Activated T-cell treated with anti-CD3 and anti-CD28 coated beads, Interleukin-2, amount 50 U/mL, for 4 hours (primary cell): ENCODE data around the gene SLCO4A1. TPM values are rescaled to one million over a fixed set of nuclear protein-coding genes. Genes with fewer than 3 reads are reported as not detected.

Source experiments
- ATAC-seq, 2 donors: fragments of 200-7000 bp; cut with Tn5 transposase; one replicate each; pipeline ENCODE4 v1.10.0; 2021
- DNase-seq: peaks from one replicate; pipeline ENCODE4 v3.0.0-alpha.2; 2020
- H3K27me3 Mint-ChIP-seq: one replicate; pipeline ENCODE4 v1.8.0; 2021; ENCODE audit warnings: low read depth, mixed read lengths
- H3K36me3 Mint-ChIP-seq: one replicate; pipeline ENCODE4 v1.8.0; 2022; ENCODE audit warnings: mixed read lengths; ENCODE audit not compliant: insufficient read depth
- H3K4me1 Mint-ChIP-seq: one replicate; pipeline ENCODE4 v1.8.0; 2021; ENCODE audit warnings: low read depth, mixed read lengths
- H3K4me3 Mint-ChIP-seq: one replicate; pipeline ENCODE4 v1.8.0; 2021; ENCODE audit warnings: mild to moderate bottlenecking, moderate library complexity, mixed read lengths
- H3K9me3 Mint-ChIP-seq: one replicate; pipeline ENCODE4 v1.8.0; 2021; ENCODE audit warnings: mixed read lengths
- total RNA-seq, 3 donors: library from RNA; stranded (reverse); gene quantifications; one replicate each; pipeline ENCODE4 v1.2.1, GENCODE V29; 2021

SLCO4A1 gene
- total RNA-seq, 3 donors from 2014 or later, result 36.5 to 49.3 (median 48.2) TPM

DNA sequence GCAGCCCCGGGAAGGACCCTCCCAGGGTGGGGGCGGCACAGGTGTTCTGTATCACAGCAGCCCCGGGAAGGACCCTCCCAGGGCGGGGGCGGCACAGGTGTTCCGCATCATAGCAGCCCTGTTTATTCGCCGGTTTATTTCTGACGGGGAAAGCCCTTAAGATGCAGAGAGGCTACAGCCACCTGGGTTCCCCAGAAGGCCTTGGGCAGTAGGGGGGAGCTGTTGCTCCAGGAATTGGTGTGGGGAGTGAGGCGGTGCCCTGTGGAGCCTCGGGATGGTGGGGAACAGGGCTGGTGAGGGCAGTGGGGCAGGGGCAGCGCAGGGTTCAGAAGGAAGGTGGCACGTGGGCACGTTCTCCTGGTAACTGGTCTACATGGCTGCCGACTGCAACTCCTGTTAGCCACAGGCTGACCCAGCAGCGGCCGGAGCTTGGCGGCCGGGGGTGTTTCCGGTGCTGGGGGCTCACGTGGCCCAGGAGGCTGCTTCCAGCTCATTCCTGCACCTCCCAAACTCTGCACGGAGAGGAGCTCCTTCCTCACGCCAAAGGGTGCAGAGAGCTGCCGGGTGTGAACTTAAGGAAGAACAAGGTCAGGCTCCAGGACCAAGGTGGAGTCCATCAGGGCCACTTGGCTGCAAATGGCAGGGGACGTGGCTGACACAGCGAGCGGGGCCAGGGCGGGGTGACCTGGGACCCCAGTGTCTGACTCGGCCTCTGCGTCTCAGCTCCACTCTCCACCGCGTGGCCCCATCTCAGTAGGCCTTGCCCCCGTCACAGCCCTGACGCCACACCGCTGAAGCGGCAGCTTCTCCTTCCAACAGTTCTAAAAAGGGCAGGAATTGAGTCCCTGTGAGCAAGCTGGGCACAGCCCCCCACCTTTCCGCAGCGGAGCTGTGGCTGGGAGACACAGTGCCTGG lies 13.2 kb downstream of the SLCO4A1 start:
- no peak for DNase-seq
- no peaks in the 10 kb centered on the region for H3K9me3 Mint-ChIP-seq
- peaks cover 2% of the 10 kb centered on the region for H3K36me3 Mint-ChIP-seq
- peaks cover 23% of the 10 kb centered on the region for H3K4me1 Mint-ChIP-seq
- no peaks in the 10 kb centered on the region for H3K27me3 Mint-ChIP-seq
- no peak overlapping the region for H3K4me3 Mint-ChIP-seq
- no peak for ATAC-seq

DNA sequence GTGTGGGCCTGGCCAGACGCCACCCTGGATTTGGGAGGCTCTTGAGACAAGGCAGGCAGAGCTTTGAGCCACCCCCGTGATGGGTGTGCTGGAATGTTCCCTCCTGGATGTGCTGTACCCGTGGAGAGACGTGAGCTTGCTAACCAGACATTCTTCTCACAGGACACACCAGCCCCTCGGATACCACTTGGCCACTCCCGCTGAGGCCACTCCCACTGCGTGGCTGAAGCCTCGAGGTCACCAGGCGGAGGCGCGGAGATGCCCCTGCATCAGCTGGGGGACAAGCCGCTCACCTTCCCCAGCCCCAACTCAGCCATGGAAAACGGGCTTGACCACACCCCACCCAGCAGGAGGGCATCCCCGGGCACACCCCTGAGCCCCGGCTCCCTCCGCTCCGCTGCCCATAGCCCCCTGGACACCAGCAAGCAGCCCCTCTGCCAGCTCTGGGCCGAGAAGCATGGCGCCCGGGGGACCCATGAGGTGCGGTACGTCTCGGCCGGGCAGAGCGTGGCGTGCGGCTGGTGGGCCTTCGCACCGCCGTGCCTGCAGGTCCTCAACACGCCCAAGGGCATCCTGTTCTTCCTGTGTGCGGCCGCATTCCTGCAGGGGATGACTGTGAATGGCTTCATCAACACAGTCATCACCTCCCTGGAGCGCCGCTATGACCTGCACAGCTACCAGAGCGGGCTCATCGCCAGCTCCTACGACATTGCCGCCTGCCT lies 14.1 kb downstream of the SLCO4A1 start:
- H3K4me3 Mint-ChIP-seq, result no peak overlapping the region
- H3K36me3 Mint-ChIP-seq, result peaks cover 2% of the 10 kb centered on the region
- peaks cover 14% of the 10 kb centered on the region for H3K4me1 Mint-ChIP-seq
- ATAC-seq (no peak), DNase-seq (no peak)
- H3K27me3 Mint-ChIP-seq, result no peaks in the 10 kb centered on the region
- H3K9me3 Mint-ChIP-seq, result no peaks in the 10 kb centered on the region

DNA sequence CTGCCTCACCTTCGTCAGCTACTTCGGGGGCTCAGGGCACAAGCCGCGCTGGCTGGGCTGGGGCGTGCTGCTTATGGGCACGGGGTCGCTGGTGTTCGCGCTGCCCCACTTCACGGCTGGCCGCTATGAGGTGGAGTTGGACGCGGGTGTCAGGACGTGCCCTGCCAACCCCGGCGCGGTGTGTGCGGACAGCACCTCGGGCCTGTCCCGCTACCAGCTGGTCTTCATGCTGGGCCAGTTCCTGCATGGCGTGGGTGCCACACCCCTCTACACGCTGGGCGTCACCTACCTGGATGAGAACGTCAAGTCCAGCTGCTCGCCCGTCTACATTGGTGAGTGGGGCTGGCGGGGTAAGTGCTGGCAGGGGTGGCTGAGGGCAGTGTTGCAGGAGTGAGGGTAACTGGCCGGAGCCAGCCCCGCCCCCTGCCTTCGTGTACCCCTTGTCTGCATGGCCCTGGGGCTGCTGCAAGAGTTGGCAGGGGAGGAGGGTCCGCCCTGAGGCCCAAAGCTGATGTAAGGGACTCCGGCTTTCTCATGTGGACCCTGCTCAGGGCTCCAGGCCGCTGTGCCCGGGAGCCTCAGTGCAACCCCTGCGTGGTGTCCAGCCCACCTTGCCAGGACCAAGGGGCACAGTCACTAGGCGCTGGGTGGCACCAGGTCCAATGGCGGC lies 14.8 kb downstream of the SLCO4A1 start:
- H3K36me3 Mint-ChIP-seq, result peaks cover 2% of the 10 kb centered on the region
- no peaks in the 10 kb centered on the region for H3K27me3 Mint-ChIP-seq
- no peak overlapping the region for H3K4me3 Mint-ChIP-seq
- ATAC-seq (no peak), DNase-seq (no peak)
- H3K4me1 Mint-ChIP-seq, result peaks cover 9% of the 10 kb centered on the region
- H3K9me3 Mint-ChIP-seq, result no peaks in the 10 kb centered on the region

DNA sequence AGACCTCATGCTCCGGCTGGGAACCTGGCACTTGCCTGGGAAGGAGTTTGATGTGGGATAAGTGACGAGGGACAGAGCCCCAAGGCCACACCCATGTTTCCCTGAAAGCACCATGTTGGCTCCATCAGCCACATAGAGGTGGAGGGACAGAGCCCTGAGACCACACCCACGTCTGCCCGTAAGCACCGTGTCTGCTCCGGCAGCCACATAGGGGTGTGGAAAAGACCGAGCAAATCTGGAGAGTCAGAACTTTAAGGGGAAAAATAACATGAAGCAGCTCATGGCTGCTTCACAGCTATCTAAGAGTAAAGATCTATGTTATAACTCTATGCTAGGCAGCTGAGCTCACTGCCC lies 15.3 kb downstream of the SLCO4A1 start:
- Mint-ChIP-seq H3K4me3 (no peak overlapping the region), H3K36me3 (peaks cover 2% of the 10 kb centered on the region)
- DNase-seq, result no peak

DNA sequence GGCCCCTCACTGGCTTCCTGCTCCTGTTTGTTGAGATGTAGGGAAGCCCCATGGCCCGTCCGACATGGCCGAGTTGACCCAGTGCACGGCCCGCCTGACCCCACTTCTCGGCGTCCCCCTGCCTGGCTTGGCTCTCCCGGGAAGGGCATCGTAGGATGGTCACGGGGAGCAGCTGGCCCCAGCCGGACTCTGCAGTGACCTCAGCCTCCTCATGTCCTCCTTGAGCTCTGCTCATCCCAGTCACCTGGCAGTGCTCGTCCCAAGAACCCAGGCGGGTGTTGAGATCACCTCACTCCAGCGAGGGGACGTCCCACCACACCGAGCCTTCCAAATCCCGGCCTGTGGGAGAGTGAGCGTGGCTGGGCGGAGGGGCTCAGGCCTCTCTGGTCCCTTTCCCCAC lies 15.7 kb downstream of the SLCO4A1 start:
- H3K4me1 Mint-ChIP-seq, result peaks cover 2% of the 10 kb centered on the region
- H3K9me3 Mint-ChIP-seq, result no peaks in the 10 kb centered on the region
- H3K4me3 Mint-ChIP-seq, result no peak overlapping the region
- no peak for DNase-seq
- peaks cover 2% of the 10 kb centered on the region for H3K36me3 Mint-ChIP-seq
- ATAC-seq, result no peak
- no peaks in the 10 kb centered on the region for H3K27me3 Mint-ChIP-seq

More for the DNA sequence above, 15.3 kb downstream of the SLCO4A1 start:
- ATAC-seq, result no peak
- no peaks in the 10 kb centered on the region for H3K27me3 Mint-ChIP-seq
- peaks cover 4% of the 10 kb centered on the region for H3K4me1 Mint-ChIP-seq
- no peaks in the 10 kb centered on the region for H3K9me3 Mint-ChIP-seq

DNA sequence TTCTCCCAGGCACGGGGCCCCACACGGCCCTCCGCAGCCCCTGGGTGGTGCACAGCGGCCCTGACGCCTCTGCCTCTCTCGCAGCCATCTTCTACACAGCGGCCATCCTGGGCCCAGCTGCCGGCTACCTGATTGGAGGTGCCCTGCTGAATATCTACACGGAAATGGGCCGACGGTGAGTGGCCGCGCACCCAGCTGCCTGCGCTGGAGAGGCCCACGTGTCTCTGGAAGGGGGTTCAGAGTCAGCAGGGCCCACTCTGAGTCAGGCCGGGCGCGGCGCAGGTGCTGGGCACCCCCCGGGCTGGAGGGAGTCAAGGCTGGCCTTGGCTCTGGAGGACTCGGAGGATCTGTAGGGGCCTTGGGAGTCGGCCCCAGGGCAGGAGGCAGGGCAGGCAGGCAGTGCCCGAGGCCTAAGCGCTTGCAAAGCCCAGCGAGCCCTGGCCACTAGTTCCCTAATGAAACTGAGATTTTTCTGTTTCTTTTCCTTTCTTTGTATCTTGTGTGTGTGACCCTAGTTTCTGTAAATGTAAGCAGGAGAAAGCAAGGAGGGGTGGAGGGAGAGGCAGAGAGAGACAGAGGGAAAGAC lies 16.4 kb downstream of the SLCO4A1 start:
- peaks cover 2% of the 10 kb centered on the region for H3K36me3 Mint-ChIP-seq
- no peaks in the 10 kb centered on the region for H3K4me1 Mint-ChIP-seq
- no peak for ATAC-seq
- H3K4me3 Mint-ChIP-seq, result no peak overlapping the region
- no peaks in the 10 kb centered on the region for H3K9me3 Mint-ChIP-seq
- DNase-seq, result no peak
- no peaks in the 10 kb centered on the region for H3K27me3 Mint-ChIP-seq

DNA sequence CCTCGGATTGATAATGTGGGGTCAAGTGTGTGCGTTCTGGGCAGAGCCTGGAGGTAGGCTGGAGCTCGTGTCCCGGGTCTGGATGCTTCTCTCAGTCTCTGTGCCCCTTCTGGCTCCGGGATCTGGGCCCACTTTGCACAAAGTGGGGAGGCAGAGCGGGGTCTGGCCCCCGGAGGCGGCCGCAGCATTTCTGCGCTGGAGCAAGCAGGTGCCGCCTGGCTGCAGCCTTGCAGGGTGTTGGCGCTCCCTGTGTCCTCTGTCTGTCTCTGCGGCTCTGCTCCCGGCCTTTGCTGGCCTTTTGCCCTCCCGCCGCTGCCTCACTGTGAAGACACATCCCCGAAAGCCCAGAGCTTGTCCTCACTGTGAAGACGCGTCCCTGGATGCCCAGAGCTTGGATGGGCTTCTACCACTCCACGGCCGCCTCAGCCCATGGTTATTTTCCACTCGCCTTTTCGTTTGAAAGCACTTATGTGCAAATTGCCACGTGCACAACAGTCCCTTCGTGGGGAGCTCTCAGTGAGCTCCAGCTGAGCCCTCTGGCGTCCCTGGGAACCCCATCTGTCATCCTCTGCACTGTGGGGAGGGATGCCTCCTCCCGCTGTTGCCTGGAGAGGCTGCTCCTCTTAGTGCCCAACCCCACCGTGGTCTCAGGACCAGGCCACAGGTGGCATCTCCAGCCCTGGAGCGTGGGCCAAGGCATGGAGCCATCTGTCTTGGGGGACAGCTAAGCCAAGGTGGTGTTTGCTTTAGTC lies 17.4 kb downstream of the SLCO4A1 start:
- no peaks in the 10 kb centered on the region for H3K27me3 Mint-ChIP-seq
- no peak overlapping the region for H3K4me3 Mint-ChIP-seq
- DNase-seq (no peak), ATAC-seq (no peak)
- no peaks in the 10 kb centered on the region for H3K9me3 Mint-ChIP-seq
- H3K36me3 Mint-ChIP-seq, result peaks cover 2% of the 10 kb centered on the region
- no peaks in the 10 kb centered on the region for H3K4me1 Mint-ChIP-seq

DNA sequence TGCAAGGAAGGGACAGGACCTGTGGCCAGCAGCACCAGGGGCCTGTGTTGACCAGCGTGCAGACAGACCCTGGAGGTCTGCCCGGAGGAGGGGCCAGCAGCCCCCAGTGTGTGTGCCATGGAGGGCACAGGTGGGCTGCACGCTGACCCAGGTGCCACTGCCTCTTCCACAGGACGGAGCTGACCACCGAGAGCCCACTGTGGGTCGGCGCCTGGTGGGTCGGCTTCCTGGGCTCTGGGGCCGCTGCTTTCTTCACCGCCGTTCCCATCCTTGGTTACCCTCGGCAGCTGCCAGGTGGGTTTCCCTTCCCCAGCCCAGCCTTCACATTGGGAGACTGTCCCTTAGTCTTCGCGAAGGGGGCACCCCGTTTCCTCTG lies 17.9 kb downstream of the SLCO4A1 start:
- no peaks in the 10 kb centered on the region for H3K27me3 Mint-ChIP-seq
- ATAC-seq (no peak), DNase-seq (no peak)
- H3K4me3 Mint-ChIP-seq, result no peak overlapping the region
- H3K36me3 Mint-ChIP-seq, result peaks cover 2% of the 10 kb centered on the region
- no peaks in the 10 kb centered on the region for H3K4me1 Mint-ChIP-seq
- no peaks in the 10 kb centered on the region for H3K9me3 Mint-ChIP-seq

DNA sequence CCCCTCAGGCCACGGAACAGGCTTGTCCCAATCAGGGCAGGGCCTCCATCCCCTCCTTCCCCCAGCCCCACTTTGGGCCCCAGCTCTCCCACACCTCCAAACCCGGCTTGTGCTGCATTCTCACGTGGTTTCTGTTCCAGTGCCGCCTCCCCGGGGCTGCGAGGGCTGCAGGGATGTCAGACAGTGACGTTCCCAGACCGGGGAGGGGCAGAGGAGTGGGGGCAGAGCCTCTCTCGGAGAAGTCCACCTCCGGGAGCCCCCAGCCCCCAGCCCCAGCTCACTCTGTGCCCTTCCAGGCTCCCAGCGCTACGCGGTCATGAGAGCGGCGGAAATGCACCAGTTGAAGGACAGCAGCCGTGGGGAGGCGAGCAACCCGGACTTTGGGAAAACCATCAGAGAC lies 18.5 kb downstream of the SLCO4A1 start:
- H3K4me3 Mint-ChIP-seq, result no peak overlapping the region
- H3K4me1 Mint-ChIP-seq, result no peaks in the 10 kb centered on the region
- H3K9me3 Mint-ChIP-seq, result no peaks in the 10 kb centered on the region
- H3K27me3 Mint-ChIP-seq, result no peaks in the 10 kb centered on the region
- peaks cover 2% of the 10 kb centered on the region for H3K36me3 Mint-ChIP-seq
- DNase-seq (no peak), ATAC-seq (no peak)

DNA sequence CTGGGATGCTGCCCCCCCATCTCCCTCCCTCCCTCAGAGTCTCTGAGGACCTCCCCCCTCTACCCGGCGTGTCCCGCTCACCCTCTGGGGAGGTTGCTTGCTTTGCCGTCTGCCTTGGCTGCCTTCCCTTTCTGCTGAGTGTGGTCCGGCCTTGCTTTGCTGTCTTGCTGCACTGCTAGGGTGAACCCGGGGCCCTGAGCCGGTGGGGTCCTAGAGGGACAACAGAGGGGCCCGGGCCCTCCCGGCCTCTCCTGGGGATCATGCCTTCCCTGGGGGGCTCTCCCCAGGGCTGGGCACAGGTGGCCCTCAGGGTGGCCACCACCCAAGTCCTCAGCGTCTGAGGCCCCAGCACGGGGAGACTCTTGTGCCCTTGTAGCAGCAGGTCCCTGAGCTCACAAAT lies 19.3 kb downstream of the SLCO4A1 start:
- ATAC-seq (no peak), DNase-seq (no peak)
- H3K4me3 Mint-ChIP-seq, result no peak overlapping the region
- H3K36me3 Mint-ChIP-seq, result peaks cover 2% of the 10 kb centered on the region
- no peaks in the 10 kb centered on the region for H3K4me1 Mint-ChIP-seq
- H3K9me3 Mint-ChIP-seq, result no peaks in the 10 kb centered on the region
- H3K27me3 Mint-ChIP-seq, result no peaks in the 10 kb centered on the region

DNA sequence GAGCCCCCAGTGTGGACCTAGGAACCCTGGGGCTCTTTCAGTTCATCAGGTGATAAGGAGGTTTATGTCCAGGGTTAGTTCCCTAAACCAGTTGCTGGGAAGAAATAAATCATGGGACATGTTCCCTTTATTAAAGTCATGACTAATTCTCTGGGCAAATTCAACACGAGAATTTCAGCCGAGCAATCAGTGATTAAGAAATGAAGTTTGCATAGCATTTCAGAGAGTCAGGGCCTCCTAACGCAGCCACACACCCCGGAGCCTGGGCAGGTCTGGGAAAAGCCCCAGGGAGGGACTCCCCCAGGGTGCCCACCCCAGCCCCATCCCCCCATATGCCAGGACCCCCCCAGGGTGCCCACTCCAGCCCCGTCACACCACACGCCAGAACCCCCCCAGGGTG lies 20.1 kb downstream of the SLCO4A1 start:
- ATAC-seq (no peak), DNase-seq (no peak)
- H3K36me3 Mint-ChIP-seq, result peaks cover 2% of the 10 kb centered on the region
- no peaks in the 10 kb centered on the region for H3K4me1 Mint-ChIP-seq
- H3K27me3 Mint-ChIP-seq, result no peaks in the 10 kb centered on the region
- no peaks in the 10 kb centered on the region for H3K9me3 Mint-ChIP-seq
- H3K4me3 Mint-ChIP-seq, result no peak overlapping the region

DNA sequence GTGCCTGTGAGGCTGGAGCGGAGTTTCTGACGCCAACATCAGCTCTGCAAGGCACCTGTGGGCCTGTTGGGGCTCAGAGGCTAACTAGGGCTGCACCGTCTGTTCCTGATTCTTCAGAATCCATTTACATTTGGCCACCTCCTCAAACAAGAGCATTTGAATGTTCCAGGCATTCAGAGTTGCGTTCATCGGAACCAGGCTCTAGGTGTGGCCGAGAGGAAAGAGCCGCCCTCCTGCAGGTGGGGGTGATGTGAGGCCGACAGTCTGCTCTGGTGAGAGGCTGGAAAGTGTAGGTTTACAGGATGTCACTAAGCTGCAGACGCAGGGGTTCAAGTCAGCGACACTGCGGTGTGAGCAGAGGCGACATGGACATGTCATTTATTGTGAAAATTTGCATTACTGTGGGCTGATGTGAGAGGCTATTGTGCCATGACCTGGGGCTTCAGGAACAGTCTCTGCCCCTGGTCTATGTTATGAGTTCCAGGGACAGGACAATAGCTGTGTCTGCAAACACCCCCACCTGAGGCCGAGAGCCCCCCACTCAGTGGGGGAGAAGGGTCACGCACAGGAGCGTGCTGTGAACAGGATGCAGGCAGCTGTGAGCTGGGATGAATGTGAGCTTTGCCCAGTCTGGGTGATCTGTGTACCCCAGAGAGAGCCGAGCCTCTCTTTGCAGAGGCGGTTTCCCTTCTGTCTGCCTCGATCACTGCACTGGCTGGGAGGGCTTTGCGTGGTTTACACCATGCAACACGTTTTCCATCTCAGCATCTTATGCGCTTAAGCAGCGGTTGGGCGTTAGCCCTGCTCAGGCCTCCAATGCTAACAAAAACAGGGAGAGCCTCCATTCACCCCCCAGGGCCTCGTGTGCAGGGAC lies 21.1 kb downstream of the SLCO4A1 start:
- no peaks in the 10 kb centered on the region for H3K4me1 Mint-ChIP-seq
- no peaks in the 10 kb centered on the region for H3K9me3 Mint-ChIP-seq
- ATAC-seq, result no peak

More for the DNA sequence above, 21.1 kb downstream of the SLCO4A1 start:
- DNase-seq, result no peak
- Mint-ChIP-seq H3K36me3 (peaks cover 3% of the 10 kb centered on the region), H3K4me3 (no peak overlapping the region), H3K27me3 (no peaks in the 10 kb centered on the region)
